ENCODE data around the gene STEAP2.

STEAP2 gene

DNA sequence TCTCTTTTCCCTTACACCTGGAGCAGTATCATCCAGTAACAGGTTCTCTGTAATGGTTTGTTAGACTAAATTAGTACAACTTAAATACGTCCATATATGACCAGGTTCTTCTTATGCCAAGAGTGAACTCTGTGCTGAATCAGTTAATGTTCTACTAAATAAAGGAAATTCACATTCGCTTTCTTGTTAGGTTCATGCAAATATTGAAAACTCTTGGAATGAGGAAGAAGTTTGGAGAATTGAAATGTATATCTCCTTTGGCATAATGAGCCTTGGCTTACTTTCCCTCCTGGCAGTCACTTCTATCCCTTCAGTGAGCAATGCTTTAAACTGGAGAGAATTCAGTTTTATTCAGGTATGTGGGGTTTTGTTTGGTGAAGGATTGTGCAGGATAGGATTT is 18.1 kb downstream of the STEAP2 start:
- Histone ChIP-seq H3K4me2 (ENCODE audit: low read length) (no peak overlapping the region), H3K27me3 (ENCODE audit: control insufficient read depth, insufficient read depth, low read length) (no peaks in the 10 kb centered on the region), H3K79me2 (no peaks in the 10 kb centered on the region), H3K9me3 (ENCODE audit: control insufficient read depth, low read length) (no peaks in the 10 kb centered on the region), H2AFZ (no peak overlapping the region), H3K4me1 (no peaks in the 10 kb centered on the region), H3K4me3 (ENCODE audit: low read depth, low read length) (no peak overlapping the region), H3K36me3 (ENCODE audit: control insufficient read depth, insufficient read depth, low read length) (no peaks in the 10 kb centered on the region), H3K27ac (no peak overlapping the region), H3K9ac (no peak overlapping the region)
- TF ChIP-seq, protein P1, sequence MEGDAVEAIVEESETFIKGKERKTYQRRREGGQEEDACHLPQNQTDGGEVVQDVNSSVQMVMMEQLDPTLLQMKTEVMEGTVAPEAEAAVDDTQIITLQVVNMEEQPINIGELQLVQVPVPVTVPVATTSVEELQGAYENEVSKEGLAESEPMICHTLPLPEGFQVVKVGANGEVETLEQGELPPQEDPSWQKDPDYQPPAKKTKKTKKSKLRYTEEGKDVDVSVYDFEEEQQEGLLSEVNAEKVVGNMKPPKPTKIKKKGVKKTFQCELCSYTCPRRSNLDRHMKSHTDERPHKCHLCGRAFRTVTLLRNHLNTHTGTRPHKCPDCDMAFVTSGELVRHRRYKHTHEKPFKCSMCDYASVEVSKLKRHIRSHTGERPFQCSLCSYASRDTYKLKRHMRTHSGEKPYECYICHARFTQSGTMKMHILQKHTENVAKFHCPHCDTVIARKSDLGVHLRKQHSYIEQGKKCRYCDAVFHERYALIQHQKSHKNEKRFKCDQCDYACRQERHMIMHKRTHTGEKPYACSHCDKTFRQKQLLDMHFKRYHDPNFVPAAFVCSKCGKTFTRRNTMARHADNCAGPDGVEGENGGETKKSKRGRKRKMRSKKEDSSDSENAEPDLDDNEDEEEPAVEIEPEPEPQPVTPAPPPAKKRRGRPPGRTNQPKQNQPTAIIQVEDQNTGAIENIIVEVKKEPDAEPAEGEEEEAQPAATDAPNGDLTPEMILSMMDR (IDR thresholded peaks at IDR 0.05), result no peak

DNA sequence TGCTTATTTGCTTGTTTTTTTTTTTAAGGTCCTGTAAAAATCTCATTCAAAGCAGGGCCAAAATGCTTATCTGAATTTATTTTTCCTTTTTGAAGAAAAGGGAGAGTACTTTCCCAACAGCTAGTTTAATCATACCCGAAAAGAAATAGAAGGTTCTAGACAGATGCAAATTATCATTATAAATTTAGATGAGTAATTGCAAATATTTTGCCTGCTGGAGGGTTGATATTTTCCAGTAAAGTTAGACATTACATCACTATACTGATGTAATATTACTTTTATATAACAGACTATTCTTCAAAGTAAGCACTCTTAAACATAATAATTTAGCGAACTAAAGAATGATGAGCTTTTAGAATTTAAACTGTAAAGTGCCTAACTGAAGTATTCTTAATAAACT is 19.3 kb downstream of the STEAP2 start:
- Histone ChIP-seq H3K27me3 (ENCODE audit: control insufficient read depth, insufficient read depth, low read length) (no peaks in the 10 kb centered on the region), H3K4me1 (no peaks in the 10 kb centered on the region), H3K79me2 (no peaks in the 10 kb centered on the region), H3K36me3 (ENCODE audit: control insufficient read depth, insufficient read depth, low read length) (no peaks in the 10 kb centered on the region), H3K9ac (no peak overlapping the region), H3K4me2 (ENCODE audit: low read length) (no peak overlapping the region), H2AFZ (no peak overlapping the region), H3K9me3 (ENCODE audit: control insufficient read depth, low read length) (no peaks in the 10 kb centered on the region), H3K4me3 (ENCODE audit: low read depth, low read length) (no peak overlapping the region), H3K27ac (no peak overlapping the region)
- TF ChIP-seq, protein P1 (IDR thresholded peaks at IDR 0.05), result no peak

DNA sequence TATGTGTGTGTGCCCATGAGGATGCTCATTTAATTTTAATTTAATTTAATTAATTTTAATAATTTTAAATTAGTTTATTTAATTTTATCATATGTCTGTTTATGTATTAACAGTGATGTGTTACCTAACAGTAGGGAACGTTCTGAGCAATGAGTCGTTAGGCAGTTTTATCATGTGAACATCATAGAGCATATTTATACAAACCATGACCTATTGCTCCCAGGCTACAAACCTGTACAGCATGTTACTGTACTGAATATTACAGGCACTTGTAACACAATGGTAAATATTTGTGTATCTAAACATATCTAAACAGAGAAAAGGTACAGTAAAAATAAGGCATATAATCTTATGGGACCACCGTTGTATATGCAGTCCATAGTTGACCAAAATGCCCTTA is 19.8 kb downstream of the STEAP2 start:
- Histone ChIP-seq H3K9ac (no peak overlapping the region), H3K27me3 (ENCODE audit: control insufficient read depth, insufficient read depth, low read length) (no peaks in the 10 kb centered on the region), H3K4me3 (ENCODE audit: low read depth, low read length) (no peak overlapping the region), H3K36me3 (ENCODE audit: control insufficient read depth, insufficient read depth, low read length) (no peaks in the 10 kb centered on the region), H2AFZ (no peak overlapping the region), H3K4me1 (no peaks in the 10 kb centered on the region), H3K4me2 (ENCODE audit: low read length) (no peak overlapping the region), H3K79me2 (no peaks in the 10 kb centered on the region), H3K9me3 (ENCODE audit: control insufficient read depth, low read length) (no peaks in the 10 kb centered on the region), H3K27ac (no peak overlapping the region)
- TF ChIP-seq, protein P1 (IDR thresholded peaks at IDR 0.05), result no peak

DNA sequence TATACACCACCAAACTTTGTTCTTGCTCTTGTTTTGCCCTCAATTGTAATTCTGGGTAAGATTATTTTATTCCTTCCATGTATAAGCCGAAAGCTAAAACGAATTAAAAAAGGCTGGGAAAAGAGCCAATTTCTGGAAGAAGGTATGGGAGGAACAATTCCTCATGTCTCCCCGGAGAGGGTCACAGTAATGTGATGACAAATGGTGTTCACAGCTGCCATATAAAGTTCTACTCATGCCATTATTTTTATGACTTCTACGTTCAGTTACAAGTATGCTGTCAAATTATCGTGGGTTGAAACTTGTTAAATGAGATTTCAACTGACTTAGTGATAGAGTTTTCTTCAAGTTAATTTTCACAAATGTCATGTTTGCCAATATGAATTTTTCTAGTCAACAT is 20.9 kb downstream of the STEAP2 start:
- H2AFZ ChIP-seq, result no peak overlapping the region
- H3K27ac ChIP-seq, result no peak overlapping the region
- no peak overlapping the region for H3K4me2 ChIP-seq (ENCODE audit: low read length)
- H3K36me3 ChIP-seq (ENCODE audit: control insufficient read depth, insufficient read depth, low read length), result no peaks in the 10 kb centered on the region
- no peaks in the 10 kb centered on the region for H3K4me1 ChIP-seq
- H3K9ac ChIP-seq, result no peak overlapping the region
- TF ChIP-seq, protein P1 (IDR thresholded peaks at IDR 0.05), result no peak
- H3K9me3 ChIP-seq (ENCODE audit: control insufficient read depth, low read length), result no peaks in the 10 kb centered on the region
- H3K4me3 ChIP-seq (ENCODE audit: low read depth, low read length), result no peak overlapping the region
- no peaks in the 10 kb centered on the region for H3K27me3 ChIP-seq (ENCODE audit: control insufficient read depth, insufficient read depth, low read length)
- H3K79me2 ChIP-seq, result no peaks in the 10 kb centered on the region

DNA sequence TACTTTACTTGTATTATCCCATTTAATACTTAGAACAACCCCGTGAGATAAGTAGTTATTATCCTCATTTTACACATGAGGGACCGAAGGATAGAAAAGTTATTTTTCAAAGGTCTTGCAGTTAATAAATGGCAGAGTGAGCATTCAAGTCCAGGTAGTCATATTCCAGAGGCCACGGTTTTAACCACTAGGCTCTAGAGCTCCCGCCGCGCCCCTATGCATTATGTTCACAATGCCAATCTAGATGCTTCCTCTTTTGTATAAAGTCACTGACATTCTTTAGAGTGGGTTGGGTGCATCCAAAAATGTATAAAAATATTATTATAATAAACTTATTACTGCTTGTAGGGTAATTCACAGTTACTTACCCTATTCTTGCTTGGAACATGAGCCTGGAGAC is 22.0 kb downstream of the STEAP2 start:
- Histone ChIP-seq H3K9me3 (ENCODE audit: control insufficient read depth, low read length) (no peaks in the 10 kb centered on the region), H3K79me2 (no peaks in the 10 kb centered on the region), H3K36me3 (ENCODE audit: control insufficient read depth, insufficient read depth, low read length) (no peaks in the 10 kb centered on the region), H3K4me1 (no peaks in the 10 kb centered on the region), H3K27ac (no peak overlapping the region), H3K9ac (no peak overlapping the region), H3K27me3 (ENCODE audit: control insufficient read depth, insufficient read depth, low read length) (no peaks in the 10 kb centered on the region), H2AFZ (no peak overlapping the region), H3K4me3 (ENCODE audit: low read depth, low read length) (no peak overlapping the region), H3K4me2 (ENCODE audit: low read length) (no peak overlapping the region)
- TF ChIP-seq, protein P1 (IDR thresholded peaks at IDR 0.05), result no peak
